Measurements from ENCODE around the gene MBD5. TPM values are rescaled to one million over a fixed set of nuclear protein-coding genes. Genes with fewer than 3 reads are reported as not detected.

Gene MBD5
- total RNA-seq, 2 donors from 2014 or later: 25.5 to 27.6 TPM

DNA sequence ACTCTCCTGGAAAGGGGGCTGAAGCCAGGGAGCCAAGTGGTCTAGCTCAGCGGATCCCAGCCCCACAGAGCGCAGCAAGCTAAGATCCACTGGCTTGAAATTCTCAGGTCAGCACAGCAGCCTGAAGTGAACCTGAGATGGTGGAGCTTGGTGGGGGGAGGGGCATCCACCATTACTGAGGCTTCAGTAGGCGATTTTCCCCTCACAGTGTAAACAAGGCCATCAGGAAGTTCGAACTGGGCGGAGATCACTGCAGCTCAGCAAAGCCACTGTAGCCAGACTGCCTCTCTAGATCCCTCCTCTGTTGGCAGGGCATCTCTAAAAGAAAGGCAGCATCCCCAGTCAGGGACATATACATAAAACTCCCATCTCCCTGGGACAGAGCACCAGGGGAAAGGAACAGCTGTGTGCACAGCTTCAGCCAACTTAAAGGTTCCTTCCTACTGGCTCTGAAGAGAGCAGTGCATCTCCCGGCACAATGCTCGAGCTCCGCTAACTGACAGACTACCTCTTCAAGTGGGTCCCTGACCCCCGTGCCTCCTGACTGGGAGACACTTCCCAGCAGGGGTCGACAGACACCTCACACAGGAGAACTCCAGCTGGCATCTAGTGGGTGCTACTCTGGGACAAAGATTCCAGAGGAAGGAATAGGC is 341.4 kb downstream of the MBD5 start:
- DNase-seq (no peak), ATAC-seq (no peak)
- intact Hi-C loops (cut with DNase I): no loop called here

DNA sequence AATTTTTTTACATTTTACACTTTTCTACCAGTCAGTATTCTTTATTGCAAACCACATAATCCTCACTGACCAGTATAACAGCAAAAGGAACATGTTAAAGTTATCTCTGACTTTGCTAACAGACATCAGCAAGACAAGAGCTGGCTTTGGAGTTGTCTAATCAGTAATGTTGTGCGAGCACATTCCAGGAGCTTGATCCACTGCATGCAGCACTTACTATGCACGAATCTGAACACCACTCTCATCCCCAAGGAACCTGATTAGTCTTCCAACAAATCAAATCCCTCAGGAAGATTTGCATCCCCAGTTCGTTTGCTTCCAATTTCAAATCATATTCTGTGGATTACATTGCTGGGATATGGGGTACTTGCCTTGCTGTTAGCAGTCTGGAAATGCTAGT is 354.3 kb downstream of the MBD5 start:
- DNase-seq: no peak
- peak; percentile 26 to 27 for ATAC-seq
- intact Hi-C loops (cut with DNase I): no loop called here

DNA sequence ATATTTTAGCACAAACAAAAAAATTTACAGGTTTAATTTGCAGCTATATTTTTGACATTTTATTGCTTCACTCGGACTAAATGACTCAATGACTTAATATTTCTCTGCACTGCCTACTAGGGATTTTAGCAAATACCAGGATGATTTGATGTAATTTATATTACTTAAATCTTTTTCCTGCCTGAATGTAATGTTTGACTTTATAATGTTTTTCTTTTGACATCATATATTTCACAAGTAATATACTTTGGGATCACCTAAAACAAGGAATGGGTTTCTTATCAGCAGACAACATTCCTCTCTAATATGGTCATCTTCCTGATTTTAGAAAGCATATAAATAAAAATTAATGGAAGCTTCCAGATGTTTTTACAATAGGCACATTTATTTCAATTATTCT is 370.4 kb downstream of the MBD5 start:
- intact Hi-C loops (cut with DNase I): no loop called here
- peak in 1 of 2 donors; percentile 31 for ATAC-seq
- no peak for DNase-seq

DNA sequence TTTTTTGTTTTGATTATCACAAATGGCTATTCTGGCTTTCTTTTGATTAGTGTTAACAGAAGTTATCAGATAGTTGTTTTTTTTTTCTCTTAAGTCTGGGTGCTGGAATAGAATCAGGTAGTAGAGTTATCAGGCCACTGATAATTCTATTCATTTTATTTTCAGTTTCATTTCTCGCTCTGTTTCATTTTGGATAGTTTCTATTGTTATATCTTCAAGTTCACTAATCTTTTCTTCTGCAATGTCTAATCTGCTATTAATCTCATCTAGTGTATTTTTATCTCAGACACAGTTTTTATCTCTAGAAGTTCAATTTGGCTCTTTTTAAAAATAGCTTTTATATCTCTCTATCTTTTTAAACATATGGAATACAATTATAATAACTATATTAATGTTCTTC is 381.9 kb downstream of the MBD5 start:
- ATAC-seq: no peak
- intact Hi-C loops (cut with DNase I): no loop called here
- DNase-seq: no peak

DNA sequence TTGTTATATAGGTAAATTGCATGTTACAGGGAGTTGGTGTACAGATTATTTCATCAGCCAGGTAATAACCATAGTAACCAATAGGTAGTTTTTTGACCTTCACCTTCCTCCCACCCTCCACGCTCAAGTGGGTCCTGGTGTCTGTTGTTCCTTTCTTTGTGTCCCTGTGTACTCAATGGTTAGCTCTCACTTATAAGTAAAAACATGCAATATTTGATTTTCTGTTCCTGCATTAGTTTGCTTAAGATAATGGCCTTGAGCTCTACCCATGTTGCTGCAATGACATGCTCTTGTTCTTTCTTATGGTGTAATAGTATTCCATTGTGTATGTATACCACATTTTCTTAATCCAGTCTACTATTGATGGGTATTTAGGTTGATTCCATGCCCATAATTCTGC is 390.0 kb downstream of the MBD5 start:
- ATAC-seq (no peak), DNase-seq (no peak)
- intact Hi-C loops (cut with DNase I): no loop called here

DNA sequence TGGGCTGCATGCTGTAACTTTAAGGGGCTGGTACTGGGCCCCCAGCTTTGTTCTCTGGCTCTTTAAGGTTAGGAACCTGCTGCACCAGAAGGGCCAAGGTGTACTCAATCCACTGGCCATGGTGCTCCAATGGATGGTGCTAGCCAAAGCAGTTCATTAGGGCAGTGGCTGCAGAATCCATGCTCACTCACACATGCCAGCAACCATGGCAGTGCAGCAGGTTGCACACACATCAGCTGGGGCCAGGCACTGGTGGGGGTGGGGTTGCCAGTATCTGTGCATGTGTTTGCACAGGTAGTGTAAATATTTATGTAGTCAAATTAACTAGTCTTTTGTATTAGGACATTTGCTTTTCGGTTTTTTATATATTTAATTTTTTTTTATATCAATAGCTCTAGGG is 395.4 kb downstream of the MBD5 start:
- ATAC-seq: no peak
- DNase-seq: no peak
- intact Hi-C loops (cut with DNase I): no loop called here

DNA sequence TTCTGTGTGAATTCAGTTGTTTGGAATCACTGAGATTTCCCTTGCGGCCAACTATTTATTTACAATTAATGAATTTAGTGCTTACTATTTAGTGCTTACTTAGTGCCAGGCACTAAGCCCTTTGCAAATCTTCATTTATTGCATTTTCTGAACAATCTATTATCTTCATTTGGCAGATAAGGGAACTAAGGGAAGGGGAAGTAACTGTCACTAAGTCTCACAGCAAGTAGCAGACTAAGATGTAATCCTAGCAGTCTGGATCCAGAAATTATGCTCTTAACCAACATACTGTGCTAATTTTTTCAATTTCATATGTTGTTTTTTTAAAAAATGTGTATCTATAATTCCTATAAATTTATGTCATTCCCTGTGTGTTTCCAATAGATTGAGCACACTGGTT is 409.2 kb downstream of the MBD5 start:
- intact Hi-C loops (cut with DNase I): no loop called here
- DNase-seq (no peak), ATAC-seq (no peak)

DNA sequence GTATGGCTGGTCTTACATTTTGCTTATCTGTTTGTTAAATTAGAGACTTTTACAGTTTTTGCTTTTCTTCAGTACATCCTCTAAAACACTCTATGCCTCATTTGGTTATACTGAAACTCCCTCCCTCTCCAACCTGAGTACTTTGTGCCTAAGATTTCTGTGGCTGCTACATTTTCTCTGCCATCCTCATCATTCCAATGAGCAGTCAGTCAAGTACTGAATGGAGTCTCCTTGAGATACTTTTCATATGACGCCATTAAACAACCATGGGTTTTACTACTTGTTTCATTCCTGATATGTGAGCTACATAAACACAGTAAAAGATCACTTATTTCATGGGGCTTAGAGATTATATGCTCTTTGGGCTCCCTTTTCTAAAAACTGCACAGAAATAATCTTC is 427.0 kb downstream of the MBD5 start:
- DNase-seq: no peak
- no peak for ATAC-seq
- intact Hi-C loops (cut with DNase I): no loop called here

DNA sequence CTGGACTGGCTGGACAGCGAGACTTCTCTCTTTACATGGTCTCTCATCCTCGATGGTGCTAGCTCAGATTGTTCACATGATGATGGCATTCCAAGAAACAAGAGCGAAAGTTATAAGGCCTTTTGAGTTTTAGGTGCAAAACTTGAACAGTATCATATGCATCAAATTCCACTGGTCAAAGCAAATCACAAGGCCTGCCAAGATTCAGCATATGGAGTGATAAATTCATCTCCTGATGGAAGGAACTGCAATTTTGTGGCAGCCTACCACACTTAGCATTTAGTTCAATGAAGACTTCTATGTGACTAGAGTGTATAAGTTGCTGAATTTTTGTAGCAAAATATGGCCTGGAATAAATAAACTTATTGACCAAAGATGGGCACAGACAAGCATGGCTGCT is 429.6 kb downstream of the MBD5 start:
- intact Hi-C loops (cut with DNase I): no loop called here
- ATAC-seq (no peak), DNase-seq (no peak)

DNA sequence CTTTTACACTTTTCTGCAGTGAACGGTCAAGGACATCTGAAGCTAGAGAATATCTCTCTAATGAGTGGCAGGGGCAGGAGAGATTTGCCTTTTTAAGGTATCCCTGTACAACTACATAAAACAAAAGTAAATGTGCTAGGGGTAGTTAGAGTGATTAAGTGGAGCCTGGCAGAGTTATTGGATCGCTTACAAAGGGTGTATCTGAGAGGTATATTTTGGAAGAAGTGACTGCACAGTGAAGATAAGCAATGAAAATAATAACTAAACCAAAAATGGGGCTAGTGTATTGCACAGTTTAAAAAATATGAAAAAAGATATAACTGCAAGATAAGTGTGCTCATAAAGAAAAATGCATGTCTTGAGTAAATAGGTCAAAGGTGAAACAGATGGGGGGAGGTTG is 430.2 kb downstream of the MBD5 start:
- intact Hi-C loops (cut with DNase I): no loop called here
- ATAC-seq: no peak
- DNase-seq: no peak

DNA sequence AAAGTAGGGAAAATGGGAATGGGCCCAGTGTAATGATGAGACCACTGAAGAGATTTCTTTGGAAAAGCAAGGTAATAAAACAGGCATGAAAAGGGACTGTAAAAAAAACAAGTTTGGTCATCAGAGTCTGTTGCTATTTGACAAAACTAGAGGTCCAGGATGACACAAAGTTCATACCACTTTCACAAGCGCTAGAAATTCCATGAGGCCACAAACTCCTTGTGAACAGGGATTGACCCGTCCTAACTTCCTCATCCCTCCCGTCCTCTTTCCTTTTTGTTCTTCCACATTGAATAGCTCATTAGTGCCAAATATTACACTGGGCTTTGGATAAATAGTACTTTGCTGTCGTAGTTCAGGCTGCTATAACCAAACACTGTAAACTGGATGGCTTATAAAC is 434.9 kb downstream of the MBD5 start:
- intact Hi-C loops (cut with DNase I): no loop called here
- DNase-seq: no peak
- no peak for ATAC-seq

DNA sequence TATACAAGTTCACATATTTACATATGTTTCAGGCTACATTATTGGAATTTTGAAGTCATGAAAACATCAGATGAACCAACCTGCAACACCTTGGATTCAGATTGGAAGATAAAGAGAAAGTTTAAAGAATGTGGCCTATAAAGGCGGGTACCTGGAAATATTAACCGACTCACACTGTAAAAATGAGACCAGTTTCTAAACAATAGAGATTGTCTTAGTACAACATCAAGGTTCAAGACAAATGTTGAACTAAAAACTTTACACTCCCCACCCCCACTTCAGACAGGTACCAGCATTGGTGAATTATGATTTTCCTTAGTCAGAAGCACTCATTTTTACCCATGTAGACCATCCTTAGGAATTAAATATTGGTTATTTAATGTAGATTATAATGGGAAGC is 437.3 kb downstream of the MBD5 start:
- DNase-seq (no peak), ATAC-seq (no peak)
- intact Hi-C loops (cut with DNase I): no loop called here

DNA sequence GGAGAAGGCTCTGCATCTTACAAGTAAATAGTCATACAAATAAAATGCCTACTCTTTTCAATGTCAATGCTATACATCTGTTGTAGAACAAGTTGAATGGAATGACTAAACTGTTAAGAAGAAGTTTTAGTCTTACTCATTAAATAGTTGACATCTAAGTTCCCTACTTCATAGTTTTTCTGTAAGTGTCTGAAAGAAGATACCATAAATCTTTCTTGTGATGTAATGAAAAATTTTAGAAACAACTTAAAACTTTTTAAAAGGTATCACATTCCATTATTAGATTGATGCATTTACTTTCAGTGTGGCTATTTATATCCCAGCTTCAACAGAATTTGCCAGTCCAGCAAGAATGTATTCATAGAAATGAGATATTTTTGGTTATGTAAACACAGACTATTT is 438.5 kb downstream of the MBD5 start:
- DNase-seq (no peak), ATAC-seq (no peak)
- intact Hi-C loops (cut with DNase I): no loop called here

DNA sequence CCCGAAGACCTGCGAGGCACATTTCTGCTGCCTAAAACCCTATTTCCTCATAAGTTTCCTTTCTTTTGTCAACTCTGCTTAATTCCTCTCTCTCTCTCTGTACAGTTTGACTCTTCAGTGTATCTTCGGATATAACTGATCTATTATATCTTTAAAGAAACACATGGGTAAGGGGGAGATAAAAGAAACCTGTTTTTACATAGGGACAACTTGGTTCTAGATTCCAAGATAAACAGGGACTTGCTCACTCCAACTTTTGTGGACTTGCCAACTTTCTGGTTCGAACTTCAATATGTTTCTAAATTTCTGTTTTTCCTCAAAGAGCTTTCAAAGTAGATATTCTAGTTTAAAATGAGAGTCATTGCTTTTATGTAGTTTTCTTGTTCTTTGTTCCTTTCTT is 441.0 kb downstream of the MBD5 start:
- DNase-seq (no peak), ATAC-seq (no peak)
- intact Hi-C loops (cut with DNase I): no loop called here

DNA sequence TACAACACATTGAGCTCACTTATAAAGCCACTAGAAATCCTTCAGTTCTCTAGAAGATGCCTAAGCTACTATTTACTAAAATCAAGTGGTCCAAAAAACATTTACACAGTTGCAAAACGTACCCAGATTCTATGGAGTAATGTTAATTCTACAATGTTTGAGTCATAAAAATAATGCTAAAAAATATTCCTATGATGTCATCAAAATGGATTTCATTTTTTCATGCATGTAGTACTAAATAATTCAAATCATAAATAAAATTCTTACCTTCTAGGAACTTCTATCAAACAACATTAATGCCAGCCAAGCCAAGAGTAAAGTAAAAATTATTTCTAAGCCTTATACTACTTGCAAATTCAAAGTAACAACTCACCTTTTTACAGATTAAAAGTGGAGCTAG is 454.7 kb downstream of the MBD5 start:
- intact Hi-C loops (cut with DNase I): no loop called here
- ATAC-seq: no peak

DNA sequence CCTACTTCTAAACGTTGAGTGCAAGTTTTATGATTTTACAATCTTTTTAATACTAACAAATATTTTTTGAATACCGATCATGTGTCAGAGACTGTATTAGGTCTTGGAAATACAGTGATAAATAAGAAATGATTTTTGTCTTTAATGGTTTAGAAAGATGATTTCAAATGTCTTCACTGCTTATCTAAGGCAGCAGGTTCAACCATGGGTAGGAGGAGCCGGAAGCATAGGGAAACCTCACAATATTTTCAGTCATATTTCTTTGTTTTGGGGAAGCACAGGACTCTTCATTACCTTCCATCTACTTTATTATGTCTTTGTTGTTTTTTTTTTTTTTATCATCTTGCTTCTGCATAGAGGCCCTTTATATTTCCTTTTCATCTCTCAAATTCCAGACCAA is 458.5 kb downstream of the MBD5 start:
- ATAC-seq: no peak
- intact Hi-C loops (cut with DNase I): no loop called here
- no peak for DNase-seq

More for the DNA sequence above, 454.7 kb downstream of the MBD5 start:
- no peak for DNase-seq

DNA sequence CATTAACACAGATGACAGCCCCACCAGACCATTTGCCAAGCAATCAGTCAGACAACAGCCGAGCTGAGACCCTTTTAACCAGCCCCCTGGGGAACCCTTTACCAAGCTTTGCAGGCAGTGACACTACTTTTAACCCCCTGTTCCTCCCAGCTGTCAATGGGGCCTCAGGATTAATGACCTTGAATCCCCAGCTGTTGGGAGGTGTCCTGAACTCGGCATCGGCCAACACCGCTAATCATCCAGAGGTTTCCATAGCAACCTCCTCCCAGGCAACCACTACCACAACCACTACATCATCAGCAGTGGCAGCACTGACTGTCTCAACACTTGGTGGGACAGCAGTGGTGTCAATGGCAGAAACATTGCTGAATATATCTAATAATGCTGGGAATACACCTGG is 462.8 kb downstream of the MBD5 start:
- intact Hi-C loops (cut with DNase I): no loop called here
- ATAC-seq: no peak
- DNase-seq: no peak

DNA sequence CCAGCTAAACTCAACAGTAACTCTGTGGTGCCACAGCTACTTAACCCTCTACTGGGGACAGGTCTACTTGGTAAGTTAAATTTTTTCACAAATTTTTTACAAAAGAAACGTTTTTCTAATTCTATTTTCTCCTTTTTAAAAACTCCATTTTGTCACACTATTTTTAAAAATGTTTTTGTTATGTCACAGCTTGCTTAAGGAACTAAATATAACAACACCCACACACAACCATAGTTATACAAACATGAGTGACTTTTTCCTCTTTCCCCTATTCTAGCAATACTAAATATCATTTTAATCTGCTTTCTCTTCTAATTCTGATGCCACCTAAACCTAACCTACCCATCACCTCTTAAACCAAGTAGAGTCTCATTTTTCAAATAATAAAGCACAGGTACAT is 463.2 kb downstream of the MBD5 start:
- intact Hi-C loops (cut with DNase I): no loop called here
- DNase-seq (no peak), ATAC-seq (no peak)

DNA sequence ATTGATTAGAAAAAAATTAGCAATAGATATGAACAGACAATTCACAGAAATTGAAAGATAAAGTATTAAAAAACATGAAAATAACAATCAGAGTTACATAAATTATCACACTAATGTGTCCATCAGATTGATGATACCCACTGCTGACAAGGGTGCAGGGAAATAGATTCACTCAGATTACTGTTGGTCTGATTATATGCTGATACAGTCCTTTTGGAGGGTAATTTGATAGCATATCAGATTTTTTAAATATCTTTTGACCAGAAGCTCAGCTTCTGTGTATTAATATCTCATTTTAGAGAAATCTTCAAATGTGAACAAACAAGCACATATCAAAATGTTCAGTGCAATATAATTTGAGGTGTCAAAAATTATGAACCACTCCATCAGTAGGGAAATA is 465.8 kb downstream of the MBD5 start:
- DNase-seq: no peak

DNA sequence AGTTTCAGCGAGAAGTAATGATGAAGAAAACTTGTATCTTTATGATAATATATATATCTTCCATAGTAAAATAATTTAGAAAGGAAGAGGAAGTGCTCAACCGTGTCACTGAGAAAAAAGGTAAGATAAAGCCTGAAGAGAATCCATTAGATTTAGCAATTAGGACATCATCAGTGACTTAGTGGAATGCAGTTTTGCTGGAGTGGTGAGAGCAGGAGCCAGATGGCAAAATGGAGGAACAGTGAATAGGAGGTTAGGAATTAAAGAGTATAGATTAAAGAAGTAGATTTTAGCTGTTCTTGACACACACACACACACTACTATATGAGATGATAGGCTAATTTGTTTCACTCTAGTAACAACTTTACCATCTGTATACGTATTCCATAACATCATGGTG is 466.5 kb downstream of the MBD5 start:
- DNase-seq (no peak), ATAC-seq (no peak)
- intact Hi-C loops (cut with DNase I): no loop called here

More for the DNA sequence above, 465.8 kb downstream of the MBD5 start:
- no peak for ATAC-seq
- intact Hi-C loops (cut with DNase I): no loop called here

DNA sequence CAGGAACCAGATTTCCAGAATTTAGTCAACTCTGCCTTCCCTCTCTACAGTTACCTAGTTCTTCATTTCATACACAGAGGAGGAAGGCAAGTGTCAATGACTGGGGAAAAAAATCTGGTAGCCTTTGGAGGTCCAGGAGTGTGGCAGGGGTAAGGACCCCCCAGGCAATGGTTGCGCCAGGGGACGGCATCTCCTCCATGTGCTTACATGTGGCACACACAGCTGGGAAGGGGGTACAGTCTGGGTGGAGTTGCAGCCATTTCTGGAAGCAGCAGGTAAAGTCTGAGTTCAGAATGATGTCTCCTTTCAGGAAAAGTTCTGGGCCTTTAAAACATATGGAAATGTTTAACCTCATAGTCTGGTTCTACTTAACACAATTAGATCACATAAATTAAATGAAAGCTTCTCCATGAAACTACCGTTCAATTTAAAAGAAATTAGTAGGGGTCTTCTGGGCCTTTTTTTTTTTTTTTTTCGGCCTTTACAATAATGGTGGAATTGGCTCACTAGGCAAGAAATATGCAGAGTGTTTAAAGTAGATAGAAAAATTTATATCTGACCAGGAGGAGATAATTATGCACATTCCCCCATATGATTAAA is 470.0 kb downstream of the MBD5 start:
- ATAC-seq: no peak
- intact Hi-C loops (cut with DNase I): no loop called here
- no peak for DNase-seq

All from left cardiac atrium (tissue), 4 donors.